GM12801 (cell line): ENCODE measurements around the gene STX16.

Experiments used
- TF ChIP-seq, protein P1 (sequence below): IDR thresholded peaks from one replicate; pipeline ENCODE4 v1.5.1; 2011; ENCODE audit warnings: control low read depth; ENCODE audit not compliant: insufficient read length; ENCODE audit errors: extremely low read depth

Gene STX16

DNA sequence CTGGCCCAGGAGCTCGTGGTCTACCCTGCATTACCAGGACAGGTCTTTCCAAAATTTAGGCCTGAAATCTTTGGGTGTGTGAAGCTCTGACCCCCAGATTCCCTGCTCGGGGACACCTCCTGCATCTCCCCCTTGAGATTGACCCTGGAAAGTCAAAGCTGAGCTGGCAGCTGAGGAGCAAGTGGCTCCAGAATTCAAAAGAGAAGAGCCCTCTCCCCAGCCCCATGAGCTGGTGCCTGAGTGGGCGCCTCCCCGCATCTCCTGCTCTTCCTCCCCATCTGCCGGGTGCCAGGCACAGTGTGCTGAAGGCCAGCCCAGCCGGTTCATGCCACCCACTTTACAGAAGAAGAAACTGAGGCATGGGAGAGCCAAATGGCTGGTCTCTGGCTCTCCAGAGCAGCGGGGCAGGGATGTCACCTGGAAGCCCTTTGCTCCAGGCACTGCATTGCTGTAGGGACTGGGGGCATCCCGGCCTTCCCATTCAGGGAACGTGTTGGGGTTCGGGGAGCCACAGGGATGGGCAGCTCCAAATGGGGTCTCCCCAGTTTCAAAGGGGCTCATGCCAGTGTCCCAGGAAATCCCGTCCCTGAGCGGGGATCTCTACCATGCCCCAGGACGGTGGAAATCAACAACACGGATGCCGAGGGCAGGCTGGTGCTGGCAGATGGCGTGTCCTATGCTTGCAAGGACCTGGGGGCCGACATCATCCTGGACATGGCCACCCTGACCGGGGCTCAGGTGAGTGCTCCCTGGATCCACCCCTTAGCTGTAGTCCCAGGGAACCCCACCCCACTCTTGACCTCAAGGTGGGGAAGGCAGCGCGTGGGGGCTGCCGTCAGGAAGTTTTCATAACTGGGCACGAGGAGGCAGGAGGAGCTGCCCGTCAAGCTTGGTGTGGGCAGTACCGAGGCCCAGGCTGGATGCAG lies 62.0 kb downstream of the STX16 start:
- TF ChIP-seq, protein P1, sequence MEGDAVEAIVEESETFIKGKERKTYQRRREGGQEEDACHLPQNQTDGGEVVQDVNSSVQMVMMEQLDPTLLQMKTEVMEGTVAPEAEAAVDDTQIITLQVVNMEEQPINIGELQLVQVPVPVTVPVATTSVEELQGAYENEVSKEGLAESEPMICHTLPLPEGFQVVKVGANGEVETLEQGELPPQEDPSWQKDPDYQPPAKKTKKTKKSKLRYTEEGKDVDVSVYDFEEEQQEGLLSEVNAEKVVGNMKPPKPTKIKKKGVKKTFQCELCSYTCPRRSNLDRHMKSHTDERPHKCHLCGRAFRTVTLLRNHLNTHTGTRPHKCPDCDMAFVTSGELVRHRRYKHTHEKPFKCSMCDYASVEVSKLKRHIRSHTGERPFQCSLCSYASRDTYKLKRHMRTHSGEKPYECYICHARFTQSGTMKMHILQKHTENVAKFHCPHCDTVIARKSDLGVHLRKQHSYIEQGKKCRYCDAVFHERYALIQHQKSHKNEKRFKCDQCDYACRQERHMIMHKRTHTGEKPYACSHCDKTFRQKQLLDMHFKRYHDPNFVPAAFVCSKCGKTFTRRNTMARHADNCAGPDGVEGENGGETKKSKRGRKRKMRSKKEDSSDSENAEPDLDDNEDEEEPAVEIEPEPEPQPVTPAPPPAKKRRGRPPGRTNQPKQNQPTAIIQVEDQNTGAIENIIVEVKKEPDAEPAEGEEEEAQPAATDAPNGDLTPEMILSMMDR = no peak

DNA sequence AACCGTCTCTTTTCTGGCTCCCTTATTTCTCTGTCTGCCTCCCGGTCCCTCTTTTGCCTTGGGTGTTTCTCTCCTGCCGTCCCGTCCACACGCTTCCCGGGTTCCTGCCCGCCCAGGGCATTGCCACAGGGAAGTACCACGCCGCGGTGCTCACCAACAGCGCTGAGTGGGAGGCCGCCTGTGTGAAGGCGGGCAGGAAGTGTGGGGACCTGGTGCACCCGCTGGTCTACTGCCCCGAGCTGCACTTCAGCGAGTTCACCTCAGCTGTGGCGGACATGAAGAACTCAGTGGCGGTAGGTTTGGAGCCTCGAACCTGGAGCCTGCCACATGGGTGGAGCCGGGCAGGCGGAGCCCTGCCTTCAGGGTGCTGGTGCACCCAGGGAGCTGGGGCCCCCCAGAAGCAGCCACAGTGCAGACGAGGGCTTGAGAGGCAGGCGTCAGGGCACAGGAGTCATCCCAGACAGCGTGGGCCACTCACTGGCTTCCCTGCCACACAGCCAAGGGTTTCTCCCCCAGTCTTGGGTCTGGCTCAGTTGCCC lies 62.8 kb downstream of the STX16 start:
- TF ChIP-seq, protein P1 = no peak

DNA sequence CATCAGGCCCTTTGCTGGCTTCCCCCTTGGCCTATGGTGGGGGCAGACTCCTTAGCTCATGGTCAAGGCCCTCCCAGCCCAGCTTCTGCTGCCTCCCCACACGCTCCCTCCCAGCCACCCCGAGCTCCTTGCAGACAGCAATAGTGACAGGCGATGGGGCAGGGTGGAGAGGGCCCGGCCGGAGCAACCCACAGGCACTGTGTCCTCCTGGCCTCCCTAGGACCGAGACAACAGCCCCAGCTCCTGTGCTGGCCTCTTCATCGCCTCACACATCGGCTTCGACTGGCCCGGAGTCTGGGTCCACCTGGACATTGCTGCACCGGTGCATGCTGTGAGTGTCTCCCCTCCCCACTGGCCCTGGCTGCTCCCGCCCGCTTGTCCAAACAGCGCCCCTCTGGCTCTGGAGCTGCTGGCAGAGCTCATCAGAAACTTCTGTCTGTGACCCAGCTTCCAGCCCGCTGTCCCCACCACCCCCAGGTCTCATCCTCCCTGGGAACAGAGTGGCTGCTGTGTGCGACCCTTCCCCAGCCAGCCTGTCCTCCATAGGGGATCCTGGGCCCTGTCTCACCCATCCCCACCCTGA lies 63.3 kb downstream of the STX16 start:
- TF ChIP-seq, protein P1 = no peak

DNA sequence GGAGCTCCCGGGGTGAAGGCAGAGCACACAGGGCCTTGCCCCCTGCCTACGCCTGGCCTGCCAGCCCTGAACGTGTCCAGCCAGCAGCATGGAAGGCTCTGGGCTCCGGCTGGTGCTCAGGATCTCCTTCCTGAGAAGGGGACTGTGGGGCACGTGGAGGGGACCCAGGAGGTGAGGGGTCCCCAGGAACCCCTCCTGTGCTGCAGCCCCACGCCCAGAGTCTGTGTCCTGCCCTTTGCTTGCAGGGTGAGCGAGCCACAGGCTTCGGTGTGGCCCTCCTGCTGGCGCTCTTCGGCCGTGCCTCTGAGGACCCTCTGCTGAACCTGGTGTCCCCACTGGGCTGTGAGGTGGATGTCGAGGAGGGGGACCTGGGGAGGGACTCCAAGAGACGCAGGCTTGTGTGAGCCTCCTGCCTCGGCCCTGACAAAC lies 63.9 kb downstream of the STX16 start:
- TF ChIP-seq, protein P1 = no peak

DNA sequence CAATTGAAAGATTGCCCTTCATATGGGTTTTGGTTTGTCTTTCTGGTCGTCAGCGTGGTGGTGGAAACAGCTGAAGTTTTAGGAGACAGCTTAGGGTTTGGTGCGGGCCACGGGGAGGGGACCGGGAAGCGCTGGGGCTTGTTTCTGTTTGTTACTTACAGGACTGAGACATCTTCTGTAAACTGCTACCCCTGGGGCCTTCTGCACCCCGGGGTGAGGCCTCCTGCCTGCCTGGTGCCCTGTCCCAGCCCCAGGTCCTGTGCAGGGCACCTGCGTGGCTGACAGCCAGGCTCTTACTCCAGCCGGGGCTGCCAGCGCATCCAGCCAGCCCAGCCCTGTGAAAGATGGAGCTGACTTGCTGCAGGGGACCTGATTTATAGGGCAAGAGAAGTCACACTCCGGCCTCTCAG lies 64.3 kb downstream of the STX16 start:
- TF ChIP-seq, protein P1 = no peak

DNA sequence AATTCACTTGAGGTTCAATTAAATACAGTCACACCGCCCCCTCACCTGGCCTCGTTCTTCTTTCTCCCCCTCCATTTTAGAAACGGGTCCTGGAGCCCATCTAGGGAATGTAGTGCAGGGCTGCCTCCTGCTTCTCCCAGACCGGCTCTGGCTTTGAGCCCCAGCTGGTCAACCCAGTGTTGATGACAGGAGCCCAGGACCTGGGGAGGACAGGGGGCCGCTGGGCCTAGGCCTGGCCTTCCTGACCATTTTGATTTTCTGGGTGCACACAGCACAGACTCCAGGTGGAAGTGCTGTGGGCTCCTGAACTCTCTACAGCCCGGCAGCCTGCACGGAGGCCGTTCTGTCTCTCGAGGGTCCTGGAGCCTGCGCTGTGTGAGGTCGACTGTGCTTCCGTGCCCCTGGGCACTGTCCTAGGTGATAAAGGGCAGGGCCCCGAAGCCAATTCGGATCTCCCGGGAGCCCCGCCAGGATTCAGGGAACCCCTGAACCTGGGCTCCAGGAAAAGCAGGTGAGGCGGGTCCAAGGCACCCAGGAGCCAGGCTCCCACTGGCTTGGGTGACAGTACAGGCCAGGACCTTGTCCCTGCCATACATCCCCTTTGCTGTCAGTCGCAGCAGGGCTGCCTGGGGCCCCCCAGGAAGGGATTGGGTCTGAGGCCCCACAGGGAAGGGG lies 64.9 kb downstream of the STX16 start:
- TF ChIP-seq, protein P1 = no peak
